ENCODE results near the gene LAPTM5. TPM values are rescaled to one million over a fixed set of nuclear protein-coding genes. Genes with fewer than 3 reads are reported as not detected.

LAPTM5 gene
- total RNA-seq, 1 experiment from 2014 or later: not detected

GRCh38 chr1:30731806-30732276 is 25.7 kb downstream of the LAPTM5 start:
- H3K9me3 ChIP-seq (replicated peaks): no peaks in the 10 kb centered on the region
- no peaks in the 10 kb centered on the region for H3K27me3 ChIP-seq (replicated peaks)
- H3K36me3 ChIP-seq: no peaks in the 10 kb centered on the region
- no peak overlapping the region for H3K27ac ChIP-seq
- H3K4me1 ChIP-seq (replicated peaks): peaks cover 17% of the 10 kb centered on the region
- no peak for DNase-seq (ENCODE audit: low read depth in 1 of 2, low spot score in 2 of 2)
- no peak overlapping the region for H3K4me3 ChIP-seq

- Histone ChIP-seq H3K27me3 (replicated peaks) (no peaks in the 10 kb centered on the region), H3K9me3 (replicated peaks) (no peaks in the 10 kb centered on the region), H3K36me3 (no peaks in the 10 kb centered on the region), H3K4me1 (replicated peaks) (peaks cover 17% of the 10 kb centered on the region), H3K4me3 (no peak overlapping the region), H3K27ac (no peak overlapping the region)
- DNase-seq (ENCODE audit: low read depth in 1 of 2, low spot score in 2 of 2): no peak
Measured at GRCh38 chr1:30731109-30731805, 26.3 kb downstream of the LAPTM5 start.

- H3K36me3 ChIP-seq: no peaks in the 10 kb centered on the region
Measured at GRCh38 chr1:30730346-30731108, 27.0 kb downstream of the LAPTM5 start.

GRCh38 chr1:30729901-30730300 is 27.7 kb downstream of the LAPTM5 start:
- H3K27me3 ChIP-seq (replicated peaks): no peaks in the 10 kb centered on the region
- H3K36me3 ChIP-seq: no peaks in the 10 kb centered on the region
- H3K27ac ChIP-seq: no peak overlapping the region
- H3K4me1 ChIP-seq (replicated peaks): peaks cover 17% of the 10 kb centered on the region
- no peak for DNase-seq (ENCODE audit: low read depth in 1 of 2, low spot score in 2 of 2)
- H3K4me3 ChIP-seq: no peak overlapping the region
- H3K9me3 ChIP-seq (replicated peaks): no peaks in the 10 kb centered on the region

More at GRCh38 chr1:30730346-30731108, 27.0 kb downstream of the LAPTM5 start:
- no peak for DNase-seq (ENCODE audit: low read depth in 1 of 2, low spot score in 2 of 2)
- Histone ChIP-seq H3K9me3 (replicated peaks) (no peaks in the 10 kb centered on the region), H3K4me3 (no peak overlapping the region), H3K27me3 (replicated peaks) (no peaks in the 10 kb centered on the region), H3K4me1 (replicated peaks) (peaks cover 17% of the 10 kb centered on the region), H3K27ac (no peak overlapping the region)

GRCh38 chr1:30728832-30729638 is 28.5 kb downstream of the LAPTM5 start:
- Histone ChIP-seq H3K36me3 (no peaks in the 10 kb centered on the region), H3K4me3 (no peak overlapping the region), H3K9me3 (replicated peaks) (no peaks in the 10 kb centered on the region), H3K27ac (no peak overlapping the region), H3K27me3 (replicated peaks) (no peaks in the 10 kb centered on the region), H3K4me1 (replicated peaks) (peaks cover 17% of the 10 kb centered on the region)
- DNase-seq (ENCODE audit: low read depth in 1 of 2, low spot score in 2 of 2): no peak

- H3K27me3 ChIP-seq (replicated peaks): no peaks in the 10 kb centered on the region
- no peak overlapping the region for H3K4me3 ChIP-seq
- no peaks in the 10 kb centered on the region for H3K36me3 ChIP-seq
- no peak for DNase-seq (ENCODE audit: low read depth in 1 of 2, low spot score in 2 of 2)
- no peaks in the 10 kb centered on the region for H3K9me3 ChIP-seq (replicated peaks)
- peaks cover 17% of the 10 kb centered on the region for H3K4me1 ChIP-seq (replicated peaks)
- H3K27ac ChIP-seq: no peak overlapping the region
Measured at GRCh38 chr1:30728340-30728739, 29.2 kb downstream of the LAPTM5 start.

GRCh38 chr1:30727824-30728223 is 29.8 kb downstream of the LAPTM5 start:
- peak in 1 of 2 experiments; percentile 22 for DNase-seq (ENCODE audit: low read depth in 1 of 2, low spot score in 2 of 2)
- Histone ChIP-seq H3K4me1 (replicated peaks) (peaks cover 15% of the 10 kb centered on the region), H3K9me3 (replicated peaks) (no peaks in the 10 kb centered on the region), H3K27ac (no peak overlapping the region), H3K4me3 (no peak overlapping the region), H3K27me3 (replicated peaks) (no peaks in the 10 kb centered on the region), H3K36me3 (no peaks in the 10 kb centered on the region)

GRCh38 chr1:30726773-30727684 is 30.5 kb downstream of the LAPTM5 start:
- H3K36me3 ChIP-seq: no peaks in the 10 kb centered on the region
- H3K27ac ChIP-seq: no peak overlapping the region
- no peaks in the 10 kb centered on the region for H3K27me3 ChIP-seq (replicated peaks)
- no peak overlapping the region for H3K4me3 ChIP-seq
- H3K9me3 ChIP-seq (replicated peaks): no peaks in the 10 kb centered on the region
- H3K4me1 ChIP-seq (replicated peaks): peaks cover 10% of the 10 kb centered on the region
- DNase-seq (ENCODE audit: low read depth in 1 of 2, low spot score in 2 of 2): no peak

- DNase-seq (ENCODE audit: low read depth in 1 of 2, low spot score in 2 of 2): no peak
- Histone ChIP-seq H3K4me1 (replicated peaks) (peaks cover 10% of the 10 kb centered on the region), H3K9me3 (replicated peaks) (no peaks in the 10 kb centered on the region), H3K36me3 (no peaks in the 10 kb centered on the region), H3K4me3 (no peak overlapping the region), H3K27me3 (replicated peaks) (no peaks in the 10 kb centered on the region), H3K27ac (no peak overlapping the region)
Measured at GRCh38 chr1:30726236-30726635, 31.3 kb downstream of the LAPTM5 start.

GRCh38 chr1:30725450-30726095 is 32.0 kb downstream of the LAPTM5 start:
- H3K4me1 ChIP-seq (replicated peaks): peaks cover 10% of the 10 kb centered on the region
- no peak for DNase-seq (ENCODE audit: low read depth in 1 of 2, low spot score in 2 of 2)
- H3K36me3 ChIP-seq: no peaks in the 10 kb centered on the region
- no peak overlapping the region for H3K4me3 ChIP-seq
- no peak overlapping the region for H3K27ac ChIP-seq
- H3K27me3 ChIP-seq (replicated peaks): no peaks in the 10 kb centered on the region
- no peaks in the 10 kb centered on the region for H3K9me3 ChIP-seq (replicated peaks)

- no peak for DNase-seq (ENCODE audit: low read depth in 1 of 2, low spot score in 2 of 2)
- Histone ChIP-seq H3K36me3 (no peaks in the 10 kb centered on the region), H3K27me3 (replicated peaks) (no peaks in the 10 kb centered on the region), H3K4me3 (no peak overlapping the region), H3K4me1 (replicated peaks) (peaks cover 10% of the 10 kb centered on the region), H3K27ac (no peak overlapping the region), H3K9me3 (replicated peaks) (no peaks in the 10 kb centered on the region)
Measured at GRCh38 chr1:30724655-30725421, 32.7 kb downstream of the LAPTM5 start.

- no peak for DNase-seq (ENCODE audit: low read depth in 1 of 2, low spot score in 2 of 2)
- H3K4me3 ChIP-seq: no peak overlapping the region
- H3K9me3 ChIP-seq (replicated peaks): no peaks in the 10 kb centered on the region
- no peaks in the 10 kb centered on the region for H3K36me3 ChIP-seq
- H3K4me1 ChIP-seq (replicated peaks): peaks cover 15% of the 10 kb centered on the region
- H3K27ac ChIP-seq: no peak overlapping the region
- H3K27me3 ChIP-seq (replicated peaks): no peaks in the 10 kb centered on the region
Measured at GRCh38 chr1:30724175-30724574, 33.4 kb downstream of the LAPTM5 start.

Measured in SJSA1 (cell line).